ENCODE measurements around the gene EVX1. TPM values are rescaled to one million over a fixed set of nuclear protein-coding genes. Genes with fewer than 3 reads are reported as not detected.

The EVX1 gene
- total RNA-seq, 1 donor from 2014 or later: 5.6 TPM

DNA sequence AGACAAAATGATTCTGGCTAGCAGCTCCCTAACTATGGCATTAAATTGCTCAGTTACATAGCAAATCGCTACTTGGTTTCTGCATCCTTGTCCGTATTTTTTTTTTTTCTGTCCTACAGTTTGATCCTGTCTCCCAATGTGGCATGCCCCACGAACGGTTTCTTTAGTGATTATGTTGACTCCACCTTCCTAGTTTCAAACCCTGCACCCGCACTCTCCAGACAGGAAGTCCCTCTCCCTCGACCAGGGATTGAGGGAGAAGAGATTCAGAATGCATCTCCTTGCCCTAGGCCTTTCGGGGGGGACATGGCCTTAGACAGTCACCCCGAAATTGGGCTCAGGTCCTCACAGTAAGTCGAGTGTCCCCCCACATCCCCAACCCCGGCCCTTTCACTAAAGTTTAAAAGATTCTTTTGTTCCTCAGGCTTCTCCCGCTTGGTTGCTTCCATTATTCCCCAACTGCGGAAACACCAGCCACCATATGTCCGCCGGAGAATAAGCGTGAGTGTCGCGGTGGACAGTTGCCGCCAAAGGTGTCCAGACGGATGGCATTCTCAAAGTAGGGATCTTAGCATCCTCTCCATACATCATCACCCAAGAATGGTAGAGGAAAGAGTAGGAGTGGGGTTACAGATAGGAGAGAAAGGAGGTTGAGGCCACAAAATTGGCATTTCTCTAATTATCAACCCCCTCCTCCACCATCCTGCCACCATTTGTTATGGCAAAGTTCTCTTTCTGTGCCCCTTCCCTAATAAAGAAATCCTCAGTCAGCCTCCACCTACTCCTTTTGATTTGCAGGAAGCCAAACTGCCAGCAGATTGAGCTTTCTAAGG lies 7.3 kb downstream of the EVX1 start:
- no peak for DNase-seq (ENCODE audit: low spot score)

DNA sequence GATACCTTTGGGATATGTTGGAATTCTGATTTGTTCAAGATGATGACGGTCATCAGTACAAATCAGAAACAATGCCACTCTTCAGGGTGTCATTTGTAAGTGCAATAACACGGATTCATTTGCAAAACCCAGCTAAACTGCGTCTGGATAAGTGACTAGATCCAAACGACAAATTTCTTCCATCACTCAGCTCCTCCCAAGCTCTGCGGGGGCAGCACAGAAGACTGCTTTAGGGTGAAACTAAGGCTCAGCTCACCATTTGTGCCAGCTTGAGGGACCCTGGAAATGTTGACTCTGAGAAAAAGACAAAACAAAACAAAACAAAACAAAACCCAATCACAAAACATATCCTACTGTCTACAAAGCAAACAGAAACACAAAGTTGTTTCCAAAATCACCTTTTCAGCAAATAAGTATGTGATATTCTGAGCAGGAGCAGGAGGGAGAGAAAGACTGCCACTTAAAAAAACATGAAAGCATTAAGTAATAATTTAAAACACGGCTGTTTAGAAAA lies 8.0 kb downstream of the EVX1 start:
- no peak for DNase-seq (ENCODE audit: low spot score)

- DNase-seq (ENCODE audit: low spot score): no peak
Observed at GRCh38 chr7:27251136-27251651, 8.6 kb downstream of the EVX1 start.

DNA sequence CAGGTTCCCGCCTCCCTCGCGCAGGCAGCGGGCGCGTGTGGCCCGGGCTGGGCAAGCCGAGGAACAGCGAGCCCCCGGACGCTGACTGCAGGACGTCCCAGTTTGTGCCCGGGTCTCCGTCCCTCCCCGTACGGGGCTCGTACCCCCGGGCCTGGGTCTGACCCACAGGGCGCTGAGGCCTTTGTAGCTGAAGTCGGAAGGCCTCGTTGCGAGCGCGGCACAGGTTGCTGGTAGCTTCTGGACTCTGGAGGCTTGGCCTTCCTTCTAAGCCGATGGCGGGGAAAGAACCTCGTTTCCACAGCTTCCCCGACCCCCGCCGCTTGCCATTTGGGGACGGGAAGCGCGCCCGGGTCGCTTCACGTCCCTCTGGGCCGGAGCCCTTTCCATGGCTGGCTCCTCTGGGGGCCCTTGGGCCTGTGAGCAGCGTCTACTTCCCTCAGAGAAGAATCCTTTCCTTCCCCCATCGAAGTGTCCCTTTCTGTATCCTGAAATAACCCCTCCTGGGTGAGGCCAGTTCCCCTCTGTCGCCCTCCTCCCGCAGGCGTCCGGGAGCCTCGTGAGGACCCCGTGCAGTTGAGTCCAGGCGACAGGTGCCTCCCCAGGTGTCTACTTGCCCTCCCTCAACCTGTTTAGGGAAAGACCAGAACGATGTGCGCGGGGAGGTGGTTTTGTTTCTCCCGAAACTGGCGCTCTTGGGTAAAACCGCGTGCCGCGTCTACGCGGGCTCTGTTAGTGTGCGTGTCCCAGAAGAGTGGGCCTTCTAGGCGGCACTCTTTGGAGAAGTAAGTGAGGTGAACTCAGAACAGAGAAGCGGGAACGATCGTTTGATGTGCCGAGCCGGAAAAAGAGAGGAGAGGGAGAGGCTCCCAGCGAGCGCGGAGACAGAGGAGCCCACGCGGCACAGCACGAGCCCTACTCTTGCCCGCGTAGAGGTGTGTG lies 9.3 kb downstream of the EVX1 start:
- DNase-seq (ENCODE audit: low spot score): no peak

- DNase-seq (ENCODE audit: low spot score): no peak
Observed at GRCh38 chr7:27254625-27255024, 12.0 kb downstream of the EVX1 start.

DNA sequence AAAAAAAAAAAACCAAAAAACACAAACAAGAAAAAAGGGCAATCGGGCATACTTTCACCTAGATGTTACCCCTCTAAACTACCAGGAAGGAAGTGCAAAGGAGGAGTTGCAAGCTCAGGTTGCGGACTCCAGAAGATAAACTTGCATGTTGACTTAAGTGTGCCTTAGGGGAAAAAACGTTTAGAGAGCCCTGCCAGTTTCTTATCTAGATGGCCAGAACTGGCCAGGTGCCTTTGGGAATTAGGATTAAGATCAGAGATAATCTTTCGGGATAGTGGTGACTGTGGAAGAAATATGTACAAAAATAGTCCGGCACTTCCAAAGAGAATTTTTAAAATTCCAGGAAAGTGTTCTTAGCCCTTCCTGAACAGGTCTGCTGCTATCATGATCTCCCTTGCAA lies 17.6 kb downstream of the EVX1 start:
- DNase-seq (ENCODE audit: low spot score): no peak

DNA sequence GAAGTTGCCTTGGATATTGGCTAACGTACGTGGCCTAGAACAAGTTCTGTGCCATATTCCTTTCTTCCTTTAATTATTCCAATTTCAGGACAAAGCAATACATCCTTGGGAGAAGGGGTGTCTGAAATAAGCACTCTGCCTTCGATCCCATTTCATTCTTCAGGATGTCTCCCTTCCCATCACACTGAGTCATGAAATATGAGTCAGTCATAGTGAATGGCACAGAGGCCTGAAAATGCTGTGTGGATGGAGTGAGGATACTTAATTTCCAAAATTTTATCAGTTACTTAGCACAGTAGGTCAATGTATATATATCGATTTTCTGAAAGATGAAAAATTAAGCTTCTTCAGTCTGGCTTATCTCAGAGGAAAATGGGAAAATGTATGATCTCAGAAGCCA lies 19.5 kb downstream of the EVX1 start:
- DNase-seq (ENCODE audit: low spot score): no peak

DNA sequence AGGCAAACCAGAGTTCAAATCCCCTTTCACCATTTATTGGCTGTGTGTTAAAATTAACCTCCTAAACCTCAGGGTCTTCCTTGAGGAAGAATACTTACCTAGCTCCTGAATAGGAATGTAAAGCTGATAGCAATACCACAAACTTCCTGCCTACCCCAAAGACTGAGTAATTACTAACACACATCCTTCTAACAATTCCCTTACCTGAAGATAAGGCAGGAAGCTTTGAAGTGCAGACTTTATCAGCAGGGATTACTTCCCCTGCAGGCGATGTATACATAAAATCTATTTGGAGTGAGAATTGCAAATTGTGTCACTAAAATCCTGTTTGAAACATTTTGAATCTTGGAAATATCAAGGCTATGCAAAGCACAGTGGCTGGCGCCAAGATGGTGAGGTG lies 21.2 kb downstream of the EVX1 start:
- no peak for DNase-seq (ENCODE audit: low spot score)

DNA sequence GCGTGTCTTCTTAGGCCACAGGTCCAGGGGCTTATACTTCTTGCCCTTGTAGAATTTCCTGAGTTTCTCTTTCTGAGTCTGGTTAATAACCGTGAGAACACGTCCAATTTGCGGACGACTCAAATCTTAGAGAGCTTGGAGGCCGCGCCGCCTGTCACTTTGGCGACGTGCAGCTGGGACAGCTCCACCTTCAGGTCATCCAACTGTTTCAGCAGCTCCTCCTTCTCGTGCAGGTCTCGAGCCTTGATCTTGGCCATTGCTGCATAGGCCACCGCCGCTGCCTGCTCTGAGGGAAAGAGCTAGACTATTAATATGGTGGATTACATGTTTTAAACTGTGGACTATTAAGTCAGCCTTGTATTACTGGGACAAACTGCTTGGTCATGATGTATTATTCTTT lies 26.9 kb downstream of the EVX1 start:
- DNase-seq (ENCODE audit: low spot score): no peak

DNA sequence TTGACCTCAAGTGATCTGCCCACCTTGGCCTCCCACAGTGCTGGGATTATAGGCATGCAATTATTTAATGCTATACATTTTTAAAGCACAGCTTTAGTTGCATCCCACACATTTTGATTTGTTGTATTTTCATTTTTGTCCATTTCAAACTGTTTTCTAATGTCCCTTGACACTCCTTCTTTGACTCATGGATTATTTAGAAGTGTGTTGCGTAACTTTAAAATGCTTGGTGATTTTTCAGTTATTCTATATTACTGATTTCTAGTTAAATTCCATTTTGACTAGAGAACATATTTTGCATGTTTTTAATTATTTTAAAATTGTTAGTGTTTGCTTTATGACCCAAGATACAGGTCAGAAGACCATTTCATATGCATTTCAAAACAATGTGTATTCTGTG lies 28.8 kb downstream of the EVX1 start:
- DNase-seq (ENCODE audit: low spot score): no peak

- peak; percentile 74 for DNase-seq (ENCODE audit: low spot score)
Observed at GRCh38 chr7:27277628-27278027, 35.0 kb downstream of the EVX1 start.

DNA sequence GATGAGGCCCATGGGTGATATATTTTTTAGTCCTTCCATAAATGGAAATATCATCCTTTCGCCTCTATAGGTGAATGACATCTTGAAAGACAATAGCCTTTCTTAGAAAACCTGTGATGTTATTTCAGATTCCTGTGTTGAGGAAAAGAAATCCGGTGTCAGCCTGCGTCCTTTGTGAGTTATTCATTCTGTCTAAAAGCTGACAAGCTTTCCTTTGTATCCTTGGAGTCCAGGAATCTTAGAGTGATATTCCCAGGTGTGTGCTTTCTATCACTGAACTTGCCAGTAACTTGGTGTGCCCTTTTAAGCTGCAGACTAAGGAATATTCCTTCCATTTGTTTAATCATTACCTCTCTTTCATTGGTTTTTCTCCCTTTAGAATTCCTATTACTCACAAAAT lies 41.0 kb downstream of the EVX1 start:
- no peak for DNase-seq (ENCODE audit: low spot score)

- DNase-seq (ENCODE audit: low spot score): no peak
Observed at GRCh38 chr7:27295236-27295635, 52.6 kb downstream of the EVX1 start.

- no peak for DNase-seq (ENCODE audit: low spot score)
Observed at GRCh38 chr7:27297356-27297755, 54.8 kb downstream of the EVX1 start.

Other genes with a start within 250 kb of the EVX1 start
- gene HOXA1, start 146.8 kb upstream of the EVX1 start, total RNA-seq: 18.8 TPM
- gene HOXA2, start 140.1 kb upstream of the EVX1 start, total RNA-seq: 1.8 TPM
- gene HOXA4, start 112.0 kb upstream of the EVX1 start, total RNA-seq: 9.4 TPM
- gene HOXA5, start 99.1 kb upstream of the EVX1 start, total RNA-seq: 10.4 TPM
- gene HOXA6, start 95.0 kb upstream of the EVX1 start, total RNA-seq: 8.5 TPM
- gene HOXA3, start 90.2 kb upstream of the EVX1 start, total RNA-seq: 16.0 TPM
- 6.3 TPM for gene HOXA7, start 86.1 kb upstream of the EVX1 start, total RNA-seq
- 7.4 TPM for gene HOXA9, start 77.3 kb upstream of the EVX1 start, total RNA-seq
- 15.3 TPM for gene HOXA10, start 68.5 kb upstream of the EVX1 start, total RNA-seq
- gene HOXA11, start 57.6 kb upstream of the EVX1 start, total RNA-seq: 16.6 TPM
- gene HOXA13, start 42.7 kb upstream of the EVX1 start, total RNA-seq: 15.6 TPM

Measured in ureter (tissue), 1 donor.